Stimulated activated CD8-positive, alpha-beta memory T cell treated with anti-CD3 and anti-CD28 coated beads, Interleukin-4, amount 100 ng/mL, for 48 hours (primary cell): ENCODE measurements around the gene MICALL1.
"Not testable (repeated sequence)": the region's sequence is repeated elsewhere in the genome, so short reads cannot be mapped to it uniquely, and the experiment has no call there.

Experiments used
- DNase-seq: peaks from one replicate; pipeline ENCODE4 v3.0.0-alpha.2; 2020

MICALL1 gene

GRCh38 chr22:37967147-37967546 lies 61.0 kb downstream of the MICALL1 start:
- no peak for DNase-seq

- no peak for DNase-seq
Observed at GRCh38 chr22:37967637-37968451, 61.7 kb downstream of the MICALL1 start.

GRCh38 chr22:37968452-37969251 lies 62.6 kb downstream of the MICALL1 start:
- DNase-seq: no peak

- no peak for DNase-seq
Observed at GRCh38 chr22:37970864-37971263, 64.8 kb downstream of the MICALL1 start.

- no peak for DNase-seq
Observed at GRCh38 chr22:37971475-37972434, 65.7 kb downstream of the MICALL1 start.

GRCh38 chr22:37972527-37972926 lies 66.4 kb downstream of the MICALL1 start:
- DNase-seq: no peak

GRCh38 chr22:37973271-37974170 lies 67.4 kb downstream of the MICALL1 start:
- no peak for DNase-seq

- no peak for DNase-seq
Observed at GRCh38 chr22:37975153-37975552, 69.1 kb downstream of the MICALL1 start.

- not testable (repeated sequence) for DNase-seq
Observed at GRCh38 chr22:37976022-37976421, 69.9 kb downstream of the MICALL1 start.

- DNase-seq: no peak
Observed at GRCh38 chr22:37976547-37976946, 70.5 kb downstream of the MICALL1 start.

- no peak for DNase-seq
Observed at GRCh38 chr22:37979782-37980181, 73.7 kb downstream of the MICALL1 start.

GRCh38 chr22:37981282-37982011 lies 75.3 kb downstream of the MICALL1 start:
- no peak for DNase-seq

GRCh38 chr22:37982151-37982785 lies 76.2 kb downstream of the MICALL1 start:
- DNase-seq: no peak

- no peak for DNase-seq
Observed at GRCh38 chr22:37982938-37983859, 77.1 kb downstream of the MICALL1 start.

- no peak for DNase-seq
Observed at GRCh38 chr22:37983860-37984791, 78.0 kb downstream of the MICALL1 start, which contains the start of gene SOX10. Gene SOX10, minus strand, starts transcription at chr22:37984555. Its CDS starts 771 bp downstream, at chr22:37983784.

GRCh38 chr22:37985050-37985585 lies 79.0 kb downstream of the MICALL1 start:
- DNase-seq: no peak

GRCh38 chr22:37985751-37986281 lies 79.7 kb downstream of the MICALL1 start:
- no peak for DNase-seq

- DNase-seq: no peak
Observed at GRCh38 chr22:37986371-37986770, 80.3 kb downstream of the MICALL1 start.
